Panc1 (cell line): ENCODE data around the gene CLK3. TPM values are rescaled to one million over a fixed set of nuclear protein-coding genes. Genes with fewer than 3 reads are reported as not detected.

Experiments
- ATAC-seq: fragments of 200-7000 bp; cut with Tn5 transposase; 2 replicates; pipeline ENCODE4 v1.9.1; 2020; ENCODE audit warnings: mild to moderate bottlenecking, moderate library complexity
- BruUV-seq: library from RNA; stranded (reverse); fragments of 400-500 nt; replicated peaks from 2 replicates; lab custom pipeline; 2021; lab: Mats Ljungman, UMichigan
- CTCF ChIA-PET: fragments of 300-600 bp; sonication (Branson Sonifier 250); formaldehyde crosslinking; loops from one replicate; lab custom pipeline; 2022; ENCODE audit warnings: antibody characterized with exemption; lab: Charles Lee
- POLR2A ChIA-PET: fragments of 300-600 bp; sonication (Branson Sonifier 250); formaldehyde crosslinking; loops from one replicate; lab custom pipeline; 2022; ENCODE audit warnings: antibody characterized with exemption; lab: Charles Lee
- DNase-seq: peaks from one replicate; pipeline ENCODE4 v3.0.0-alpha.2; 2010; ENCODE audit warnings: low read depth, low spot score
- H3K27ac ChIP-seq: 2 replicates; pipeline ENCODE4 v1.5.1; 2011; ENCODE audit warnings: mild to moderate bottlenecking, low read length, inconsistent platforms
- H3K27me3 ChIP-seq: fragments of 200-500 bp; sonication (Bioruptor generic); 2 replicates; pipeline ENCODE4 v1.6.0; 2014; ENCODE audit warnings: low read length, inconsistent platforms; ENCODE audit not compliant: control insufficient read depth, insufficient read depth
- H3K36me3 ChIP-seq: fragments of 200-500 bp; sonication (Bioruptor generic); 2 replicates; pipeline ENCODE4 v1.5.1; 2014; ENCODE audit warnings: inconsistent platforms, mild to moderate bottlenecking, low read length, moderate library complexity; ENCODE audit not compliant: control insufficient read depth, insufficient read depth
- H3K4me1 ChIP-seq: 2 replicates; pipeline ENCODE4 v1.5.1; 2011; ENCODE audit warnings: inconsistent platforms, mild to moderate bottlenecking, low read length, moderate library complexity; ENCODE audit not compliant: control insufficient read depth, insufficient read depth
- H3K4me3 ChIP-seq, 2 experiments: 2 replicates each; pipeline ENCODE4 v1.5.1; 2011 to 2012; ENCODE audit warnings: low read depth in 2 of 2, low read length in 2 of 2, mild to moderate bottlenecking in 2 of 2, inconsistent platforms in 1 of 2, moderate library complexity in 1 of 2
- H3K9me3 ChIP-seq: fragments of 200-500 bp; sonication (Bioruptor generic); 2 replicates; pipeline ENCODE4 v1.5.1; 2014; ENCODE audit warnings: low read depth, mild to moderate bottlenecking, inconsistent platforms, low read length, moderate library complexity; ENCODE audit not compliant: control insufficient read depth, insufficient read depth
- POLR2AphosphoS5 ChIP-seq: IDR thresholded peaks from 2 replicates; pipeline ENCODE4 v1.6.1; 2012; ENCODE audit warnings: mild to moderate bottlenecking, low read depth, low read length, moderate library complexity
- SIN3A ChIP-seq: IDR thresholded peaks from 2 replicates; pipeline ENCODE4 v1.6.1; 2012; ENCODE audit warnings: low read depth, mild to moderate bottlenecking, low read length, moderate library complexity, borderline replicate concordance; ENCODE audit not compliant: insufficient read depth
- TCF7L2 ChIP-seq: IDR thresholded peaks from 2 replicates; pipeline ENCODE4 v1.6.1; 2011; ENCODE audit warnings: mild to moderate bottlenecking, low read depth, low read length, inconsistent platforms
- in situ Hi-C: cut with HindIII; loops from 2 replicates; pipeline ENCODE4 v1.10.0; 2016; ENCODE audit warnings: low sequenced_read_pairs, low pct_unique_long_range_greater_than_20kb
- intact Hi-C: fragments of 100-400 bp; cut with micrococcal nuclease; formaldehyde crosslinking; loops from one replicate; pipeline ENCODE4 v1.10.0; 2022; ENCODE audit not compliant: unreplicated experiment
- total RNA-seq: library from RNA; stranded (reverse); gene quantifications from one replicate; pipeline ENCODE4 v1.2.1, GENCODE V29; 2021; ENCODE audit not compliant: unreplicated experiment
- TF ChIP-seq, protein P1 (sequence below), 2 experiments: IDR thresholded peaks; 2 replicates each; pipeline ENCODE4 v1.6.1; 2011 to 2012; ENCODE audit warnings: low read depth in 2 of 2, control low read depth in 1 of 2, low read length in 1 of 2, mild to moderate bottlenecking in 1 of 2, moderate library complexity in 1 of 2; ENCODE audit not compliant: insufficient read depth in 1 of 2
- TF ChIP-seq, protein P2 (sequence below): fragments of 450-650 bp; IDR thresholded peaks from 2 replicates; pipeline ENCODE4 v1.5.1; 2017; ENCODE audit warnings: mild to moderate bottlenecking

Gene CLK3
- total RNA-seq, 1 experiment from 2014 or later = 69.8 TPM

- no peaks in the 10 kb centered on the region for H3K9me3 ChIP-seq
- no peak for DNase-seq
- CTCF ChIA-PET = interaction anchor here (1.1 kb wide), 1 partner anchor 126 kb away, joined by 3 read pairs; no protein-coding TSS in a partner anchor
- TF ChIP-seq, protein P1, sequence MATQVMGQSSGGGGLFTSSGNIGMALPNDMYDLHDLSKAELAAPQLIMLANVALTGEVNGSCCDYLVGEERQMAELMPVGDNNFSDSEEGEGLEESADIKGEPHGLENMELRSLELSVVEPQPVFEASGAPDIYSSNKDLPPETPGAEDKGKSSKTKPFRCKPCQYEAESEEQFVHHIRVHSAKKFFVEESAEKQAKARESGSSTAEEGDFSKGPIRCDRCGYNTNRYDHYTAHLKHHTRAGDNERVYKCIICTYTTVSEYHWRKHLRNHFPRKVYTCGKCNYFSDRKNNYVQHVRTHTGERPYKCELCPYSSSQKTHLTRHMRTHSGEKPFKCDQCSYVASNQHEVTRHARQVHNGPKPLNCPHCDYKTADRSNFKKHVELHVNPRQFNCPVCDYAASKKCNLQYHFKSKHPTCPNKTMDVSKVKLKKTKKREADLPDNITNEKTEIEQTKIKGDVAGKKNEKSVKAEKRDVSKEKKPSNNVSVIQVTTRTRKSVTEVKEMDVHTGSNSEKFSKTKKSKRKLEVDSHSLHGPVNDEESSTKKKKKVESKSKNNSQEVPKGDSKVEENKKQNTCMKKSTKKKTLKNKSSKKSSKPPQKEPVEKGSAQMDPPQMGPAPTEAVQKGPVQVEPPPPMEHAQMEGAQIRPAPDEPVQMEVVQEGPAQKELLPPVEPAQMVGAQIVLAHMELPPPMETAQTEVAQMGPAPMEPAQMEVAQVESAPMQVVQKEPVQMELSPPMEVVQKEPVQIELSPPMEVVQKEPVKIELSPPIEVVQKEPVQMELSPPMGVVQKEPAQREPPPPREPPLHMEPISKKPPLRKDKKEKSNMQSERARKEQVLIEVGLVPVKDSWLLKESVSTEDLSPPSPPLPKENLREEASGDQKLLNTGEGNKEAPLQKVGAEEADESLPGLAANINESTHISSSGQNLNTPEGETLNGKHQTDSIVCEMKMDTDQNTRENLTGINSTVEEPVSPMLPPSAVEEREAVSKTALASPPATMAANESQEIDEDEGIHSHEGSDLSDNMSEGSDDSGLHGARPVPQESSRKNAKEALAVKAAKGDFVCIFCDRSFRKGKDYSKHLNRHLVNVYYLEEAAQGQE (IDR thresholded peaks at IDR 0.05; ENCODE audit: insufficient read depth in 1 of 2, low read depth in 2 of 2, low read length in 1 of 2) = no peak
- TF ChIP-seq POLR2AphosphoS5 = no peak
- in situ Hi-C loops (loop anchor here (25.0 kb wide), 1 partner anchor 119 kb away; no protein-coding TSS in a partner anchor), intact Hi-C loops (no loop called here)
- H3K4me3 ChIP-seq = no peak overlapping the region
- H3K4me1 ChIP-seq = no peaks in the 10 kb centered on the region; the same call in 1 of the 2 replicates
- no TSS peak for BruUV-seq
- no peak for ATAC-seq
- H3K27ac ChIP-seq = no peak overlapping the region
- POLR2A ChIA-PET = no interaction called here
- H3K27me3 ChIP-seq = no peaks in the 10 kb centered on the region
- no peaks in the 10 kb centered on the region for H3K36me3 ChIP-seq
These were observed 27.4 kb downstream of the CLK3 start for GRCh38 chr15:74642734-74643664.

GRCh38 chr15:74643665-74644204 is 28.1 kb downstream of the CLK3 start:
- CTCF ChIA-PET = interaction anchor here (1.1 kb wide), 1 partner anchor 125 kb away, joined by 3 read pairs; no protein-coding TSS in a partner anchor

More at GRCh38 chr15:74643665-74644204, 28.1 kb downstream of the CLK3 start:
- Histone ChIP-seq H3K4me3 (no peak overlapping the region), H3K9me3 (no peaks in the 10 kb centered on the region), H3K27ac (no peak overlapping the region), H3K4me1 (no peaks in the 10 kb centered on the region; the same call in 1 of the 2 replicates), H3K27me3 (no peaks in the 10 kb centered on the region), H3K36me3 (no peaks in the 10 kb centered on the region)
- in situ Hi-C loops (loop anchor here (25.0 kb wide), 1 partner anchor 119 kb away; no protein-coding TSS in a partner anchor), intact Hi-C loops (no loop called here)
- DNase-seq (no peak), ATAC-seq (no peak)
- TF ChIP-seq, protein P1 (IDR thresholded peaks at IDR 0.05; ENCODE audit: insufficient read depth in 1 of 2, low read depth in 2 of 2, low read length in 1 of 2) = no peak
- TF ChIP-seq SIN3A = no peak
- no peak for TF ChIP-seq POLR2AphosphoS5
- TF ChIP-seq TCF7L2 = no peak
- TF ChIP-seq, protein P2, sequence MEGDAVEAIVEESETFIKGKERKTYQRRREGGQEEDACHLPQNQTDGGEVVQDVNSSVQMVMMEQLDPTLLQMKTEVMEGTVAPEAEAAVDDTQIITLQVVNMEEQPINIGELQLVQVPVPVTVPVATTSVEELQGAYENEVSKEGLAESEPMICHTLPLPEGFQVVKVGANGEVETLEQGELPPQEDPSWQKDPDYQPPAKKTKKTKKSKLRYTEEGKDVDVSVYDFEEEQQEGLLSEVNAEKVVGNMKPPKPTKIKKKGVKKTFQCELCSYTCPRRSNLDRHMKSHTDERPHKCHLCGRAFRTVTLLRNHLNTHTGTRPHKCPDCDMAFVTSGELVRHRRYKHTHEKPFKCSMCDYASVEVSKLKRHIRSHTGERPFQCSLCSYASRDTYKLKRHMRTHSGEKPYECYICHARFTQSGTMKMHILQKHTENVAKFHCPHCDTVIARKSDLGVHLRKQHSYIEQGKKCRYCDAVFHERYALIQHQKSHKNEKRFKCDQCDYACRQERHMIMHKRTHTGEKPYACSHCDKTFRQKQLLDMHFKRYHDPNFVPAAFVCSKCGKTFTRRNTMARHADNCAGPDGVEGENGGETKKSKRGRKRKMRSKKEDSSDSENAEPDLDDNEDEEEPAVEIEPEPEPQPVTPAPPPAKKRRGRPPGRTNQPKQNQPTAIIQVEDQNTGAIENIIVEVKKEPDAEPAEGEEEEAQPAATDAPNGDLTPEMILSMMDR = no peak
- POLR2A ChIA-PET = no interaction called here
- BruUV-seq = no TSS peak
